Epithelial cell of proximal tubule (primary cell): ENCODE data around the gene ABHD13. TPM values are rescaled to one million over a fixed set of nuclear protein-coding genes. Genes with fewer than 3 reads are reported as not detected.

ENCODE experiments used
- DNase-seq: peaks from one replicate; pipeline ENCODE4 v3.0.0-alpha.2; 2011; ENCODE audit warnings: low read depth
- H3K4me3 ChIP-seq: 2 replicates; pipeline ENCODE4 v1.5.1; 2011; ENCODE audit warnings: low read depth, mild to moderate bottlenecking, low read length
- total RNA-seq: library from RNA; depleted of rRNA; stranded (reverse); fragments of >200 nt; gene quantifications from 2 replicates; pipeline ENCODE4 v1.2.3, GENCODE V29; 2015
- TF ChIP-seq, protein P1 (sequence below): conservative IDR thresholded peaks from 2 replicates; pipeline ENCODE4 v1.5.1; 2012; ENCODE audit warnings: low read depth, mild to moderate bottlenecking, low read length

The ABHD13 gene
- total RNA-seq, 1 donor from 2014 or later = 4.8 TPM

DNA sequence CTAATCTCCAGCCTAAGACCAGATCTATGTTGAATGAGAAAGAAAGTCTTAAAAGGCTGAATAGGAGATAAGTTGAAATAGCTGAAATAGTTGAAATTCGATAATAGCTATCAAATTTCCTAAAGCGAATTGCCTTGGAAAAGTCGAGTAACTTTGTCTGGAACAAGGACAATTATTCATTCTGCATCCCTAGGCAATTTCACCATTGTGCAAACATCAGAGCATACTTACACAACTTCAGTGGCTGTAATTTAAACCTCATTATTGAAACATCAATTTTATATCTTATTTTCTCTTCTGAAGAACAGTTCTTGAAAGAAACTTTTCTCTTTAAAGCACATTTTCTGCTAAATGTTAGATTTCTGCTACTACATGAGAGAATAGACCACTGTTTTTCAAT lies 64.9 kb downstream of the ABHD13 start:
- DNase-seq = no peak
- no peak overlapping the region for H3K4me3 ChIP-seq
- TF ChIP-seq, protein P1, sequence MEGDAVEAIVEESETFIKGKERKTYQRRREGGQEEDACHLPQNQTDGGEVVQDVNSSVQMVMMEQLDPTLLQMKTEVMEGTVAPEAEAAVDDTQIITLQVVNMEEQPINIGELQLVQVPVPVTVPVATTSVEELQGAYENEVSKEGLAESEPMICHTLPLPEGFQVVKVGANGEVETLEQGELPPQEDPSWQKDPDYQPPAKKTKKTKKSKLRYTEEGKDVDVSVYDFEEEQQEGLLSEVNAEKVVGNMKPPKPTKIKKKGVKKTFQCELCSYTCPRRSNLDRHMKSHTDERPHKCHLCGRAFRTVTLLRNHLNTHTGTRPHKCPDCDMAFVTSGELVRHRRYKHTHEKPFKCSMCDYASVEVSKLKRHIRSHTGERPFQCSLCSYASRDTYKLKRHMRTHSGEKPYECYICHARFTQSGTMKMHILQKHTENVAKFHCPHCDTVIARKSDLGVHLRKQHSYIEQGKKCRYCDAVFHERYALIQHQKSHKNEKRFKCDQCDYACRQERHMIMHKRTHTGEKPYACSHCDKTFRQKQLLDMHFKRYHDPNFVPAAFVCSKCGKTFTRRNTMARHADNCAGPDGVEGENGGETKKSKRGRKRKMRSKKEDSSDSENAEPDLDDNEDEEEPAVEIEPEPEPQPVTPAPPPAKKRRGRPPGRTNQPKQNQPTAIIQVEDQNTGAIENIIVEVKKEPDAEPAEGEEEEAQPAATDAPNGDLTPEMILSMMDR = no peak

Other genes starting within 250 kb of the ABHD13 start
- gene LIG4, start 2.9 kb upstream of the ABHD13 start, total RNA-seq = 7.2 and 8.9 TPM in 2 replicates
- 0.12 and 0.51 TPM in 2 replicates for gene TNFSF13B, start 51.3 kb downstream of the ABHD13 start, total RNA-seq